ENCODE results near the gene NR5A1.

NR5A1 gene

GRCh38 chr9:124479947-124480620 is 27.1 kb downstream of the NR5A1 start:
- no peak for DNase-seq

DNA sequence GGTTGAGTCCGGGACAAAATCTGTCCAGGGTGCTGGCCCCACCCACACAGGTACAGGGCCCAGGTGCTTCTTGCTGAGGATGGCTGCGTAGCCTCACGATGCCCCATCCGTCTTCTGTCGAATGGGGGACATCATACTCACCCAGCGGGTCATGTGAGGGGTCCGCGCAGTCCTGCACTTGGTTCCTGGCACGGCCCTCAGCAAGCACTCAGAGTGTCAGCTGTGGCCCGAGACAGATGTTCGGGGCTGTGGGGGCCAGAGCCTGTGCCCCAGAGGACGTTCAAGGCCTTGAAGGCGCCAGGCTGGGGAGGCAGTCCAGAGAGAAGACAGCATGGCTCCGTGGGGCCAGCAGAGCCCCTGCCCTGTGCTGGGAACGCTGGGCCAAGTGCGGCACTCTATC is 27.8 kb downstream of the NR5A1 start:
- no peak for DNase-seq

GRCh38 chr9:124478354-124478753 is 28.8 kb downstream of the NR5A1 start:
- DNase-seq, result no peak

GRCh38 chr9:124477648-124478285 is 29.4 kb downstream of the NR5A1 start:
- no peak for DNase-seq

- DNase-seq, result no peak
Observed at GRCh38 chr9:124477211-124477647, 30.0 kb downstream of the NR5A1 start.

GRCh38 chr9:124475868-124476690 is 31.1 kb downstream of the NR5A1 start:
- DNase-seq, result no peak

DNA sequence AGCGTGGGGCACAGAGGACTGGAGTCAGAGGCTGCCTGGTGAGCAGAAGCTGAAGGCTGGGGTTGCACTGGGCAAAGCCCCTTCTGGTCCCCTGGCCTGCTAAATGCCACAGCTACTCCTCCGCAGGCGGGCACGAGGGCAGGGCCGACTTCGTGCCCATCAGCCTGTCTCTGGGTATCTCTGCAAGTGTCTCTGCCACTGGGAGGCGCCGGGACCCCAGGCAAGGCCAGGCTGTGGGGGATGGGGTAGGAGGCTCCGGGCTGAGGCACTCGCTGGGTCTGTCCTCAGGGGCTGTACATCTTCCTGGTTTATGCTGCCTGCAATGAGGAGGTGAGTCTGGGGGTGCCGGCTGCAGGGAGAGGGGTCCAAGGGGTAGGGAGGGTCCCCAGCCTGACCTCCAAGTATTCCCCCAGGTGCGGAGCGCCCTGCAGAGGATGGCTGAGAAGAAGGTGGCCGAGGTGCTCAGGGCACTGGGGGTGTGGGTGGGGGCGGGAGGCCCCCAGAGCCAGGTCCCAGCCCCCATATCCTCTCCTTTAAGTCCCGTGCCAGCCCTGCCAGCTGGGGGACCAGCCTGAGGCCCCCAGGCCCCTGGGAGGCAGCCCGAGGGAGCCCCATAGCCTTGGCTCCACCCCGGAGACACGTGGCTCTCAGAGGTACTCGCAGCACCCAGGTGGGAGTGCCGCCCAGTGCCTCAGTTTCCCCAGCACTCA is 31.9 kb downstream of the NR5A1 start:
- no peak for DNase-seq

GRCh38 chr9:124474151-124474550 is 33.0 kb downstream of the NR5A1 start:
- DNase-seq, result no peak

DNA sequence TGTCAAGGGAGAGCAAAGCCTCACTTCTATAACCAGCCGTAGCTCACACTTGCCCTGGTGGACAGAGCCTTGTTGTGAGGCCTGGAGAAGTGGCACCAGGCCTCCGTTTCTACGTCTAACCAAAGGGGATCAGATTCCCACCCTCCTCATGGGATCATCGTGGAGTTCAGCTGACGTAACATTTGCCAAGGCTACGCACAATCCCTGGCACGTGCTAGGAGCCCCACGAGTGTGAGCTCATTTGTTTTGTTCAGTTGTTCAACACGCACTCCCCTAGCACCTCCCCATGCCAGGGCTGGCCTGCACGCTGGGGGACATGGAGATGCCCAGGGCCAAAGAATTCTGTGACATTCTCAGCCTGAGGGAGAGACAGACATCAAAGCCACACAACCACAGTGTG is 33.9 kb downstream of the NR5A1 start:
- no peak for DNase-seq

GRCh38 chr9:124472770-124473169 is 34.4 kb downstream of the NR5A1 start:
- no peak for DNase-seq

DNA sequence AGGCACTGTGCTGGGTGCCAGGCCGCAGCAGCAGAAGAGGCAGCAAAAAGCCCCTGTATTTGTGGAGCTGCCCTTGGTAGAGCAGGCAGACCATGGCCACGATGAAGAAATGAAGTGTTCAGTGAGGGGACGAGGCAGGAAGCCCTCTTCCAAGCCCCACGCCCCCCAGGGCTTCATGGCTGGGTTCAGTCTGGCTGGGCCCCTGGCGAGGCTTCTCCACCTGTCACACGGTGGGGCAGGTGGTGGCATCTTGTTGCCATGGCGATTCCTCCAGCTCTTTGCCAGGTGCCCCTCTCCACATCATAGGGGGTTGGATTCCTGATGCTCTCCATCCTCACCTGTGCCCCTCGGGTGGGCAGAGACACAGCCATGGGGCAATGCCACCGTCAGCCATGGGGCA is 35.4 kb downstream of the NR5A1 start:
- no peak for DNase-seq

- no peak for DNase-seq
Observed at GRCh38 chr9:124470726-124471125, 36.5 kb downstream of the NR5A1 start.

DNA sequence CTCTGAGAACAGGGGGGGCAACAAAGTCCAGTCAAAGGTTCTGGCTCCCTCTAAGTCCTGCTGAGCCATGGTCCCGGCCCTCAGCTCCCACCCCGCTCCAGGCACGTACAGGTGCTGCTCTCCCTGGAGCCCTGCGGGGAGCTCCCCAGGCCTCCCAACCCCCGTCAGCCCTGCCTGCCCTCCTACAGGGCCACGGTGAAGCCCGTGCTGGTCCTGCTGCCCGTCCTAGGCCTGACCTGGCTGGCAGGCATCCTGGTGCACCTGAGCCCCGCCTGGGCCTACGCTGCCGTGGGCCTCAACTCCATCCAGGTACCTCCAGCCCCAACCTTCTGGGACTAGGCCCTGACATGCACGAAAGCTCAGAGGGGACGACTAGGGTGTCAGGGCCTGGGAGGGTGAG is 36.9 kb downstream of the NR5A1 start:
- DNase-seq, result no peak

DNA sequence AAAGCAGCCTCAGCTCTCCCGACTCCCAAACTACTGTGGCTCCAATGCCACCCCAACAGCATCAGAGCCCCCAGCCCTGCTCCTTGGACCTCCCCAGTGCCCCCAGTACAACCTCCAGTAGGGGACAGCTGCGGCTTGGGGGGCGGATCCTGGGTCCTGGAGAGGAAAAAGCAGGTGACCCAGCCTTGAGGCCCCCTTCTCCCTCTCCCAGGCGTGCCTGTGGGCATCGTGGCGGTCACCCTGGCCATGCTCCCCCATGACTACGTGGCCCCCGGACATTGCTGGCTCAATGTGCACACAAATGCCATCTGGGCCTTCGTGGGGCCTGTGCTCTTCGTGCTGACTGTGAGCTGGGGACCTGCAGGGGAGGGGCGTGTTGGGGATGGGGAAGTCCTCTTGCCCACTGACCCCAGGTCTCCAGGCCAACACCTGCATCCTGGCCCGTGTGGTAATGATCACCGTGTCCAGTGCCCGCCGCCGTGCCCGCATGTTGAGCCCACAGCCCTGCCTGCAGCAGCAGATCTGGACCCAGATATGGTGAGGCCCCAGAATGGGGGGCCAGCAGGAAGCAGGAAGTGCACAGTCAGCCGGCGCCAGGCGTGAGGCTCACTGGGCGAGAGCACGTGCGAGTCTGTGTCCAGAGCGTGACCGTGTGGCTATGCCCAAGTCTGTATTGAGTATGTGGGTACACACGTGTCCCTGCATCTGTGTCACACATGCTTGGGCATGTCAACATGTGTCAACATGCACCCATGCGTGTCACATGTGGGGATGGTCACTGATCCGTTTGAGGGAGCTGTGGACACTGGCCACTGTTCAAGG is 38.0 kb downstream of the NR5A1 start:
- no peak for DNase-seq

GRCh38 chr9:124468061-124468740 is 39.0 kb downstream of the NR5A1 start:
- no peak for DNase-seq

- no peak for DNase-seq
Observed at GRCh38 chr9:124467410-124468060, 39.7 kb downstream of the NR5A1 start.

- no peak for DNase-seq
Observed at GRCh38 chr9:124465736-124466135, 41.5 kb downstream of the NR5A1 start.

GRCh38 chr9:124462739-124463138 is 44.5 kb downstream of the NR5A1 start:
- DNase-seq, result no peak

GRCh38 chr9:124458441-124458840 is 48.8 kb downstream of the NR5A1 start:
- no peak for DNase-seq

DNA sequence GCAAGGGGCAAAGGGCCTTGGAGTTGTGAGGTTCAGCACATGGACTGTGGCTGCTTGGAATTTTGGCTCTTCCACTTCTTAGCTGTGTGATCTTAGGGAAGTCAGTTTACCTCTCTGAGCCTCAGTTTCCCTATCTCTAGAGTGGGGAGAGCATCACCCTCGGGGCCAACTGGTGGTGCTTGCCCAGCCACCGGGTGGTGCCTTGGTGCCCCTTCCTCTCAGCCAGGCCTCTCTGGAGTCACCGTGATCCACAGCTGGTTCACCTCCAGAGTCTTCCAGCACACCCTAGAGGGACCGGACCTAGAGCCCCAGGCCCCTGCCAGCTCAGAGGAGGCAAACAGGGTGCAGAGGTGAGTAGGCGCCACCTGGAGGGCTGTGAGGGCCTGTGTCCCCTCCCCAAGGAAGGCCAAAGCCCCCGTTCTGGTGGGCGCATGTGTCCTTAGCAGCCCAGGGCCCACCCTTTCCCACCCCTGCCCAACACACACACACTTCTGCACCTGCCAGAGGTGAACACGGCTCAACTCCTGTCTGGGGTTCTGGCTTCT is 49.2 kb downstream of the NR5A1 start:
- no peak for DNase-seq
